NCI-H1417 (cell line): ENCODE measurements around the gene HECTD4.
A peak's percentile ranks its signal among the peaks of the same experiment; 100 is the strongest.
"Not testable (repeated sequence)": the region's sequence is repeated elsewhere in the genome, so short reads cannot be mapped to it uniquely, and the experiment has no call there.

Experiments
- DNase-seq, 3 experiments: peaks; one replicate each; lab custom pipeline; 2025; lab: John Stamatoyannopoulos, UW

HECTD4 gene

GRCh38 chr12:112161711-112162110 is 220.5 kb downstream of the HECTD4 start:
- no peak for DNase-seq

GRCh38 chr12:112160611-112161010 is 221.6 kb downstream of the HECTD4 start:
- DNase-seq: no peak

GRCh38 chr12:112159146-112159541 is 223.1 kb downstream of the HECTD4 start:
- DNase-seq: no peak

- not testable (repeated sequence) for DNase-seq
Measured at GRCh38 chr12:112158461-112159145, 223.6 kb downstream of the HECTD4 start.

- no peak for DNase-seq
Measured at GRCh38 chr12:112153893-112154219, 228.4 kb downstream of the HECTD4 start.

- DNase-seq: no peak
Measured at GRCh38 chr12:112153181-112153892, 228.9 kb downstream of the HECTD4 start.

GRCh38 chr12:112151766-112152541 is 230.3 kb downstream of the HECTD4 start:
- DNase-seq: no peak

GRCh38 chr12:112149596-112149995 is 232.6 kb downstream of the HECTD4 start:
- DNase-seq: no peak

GRCh38 chr12:112148031-112148513 is 234.2 kb downstream of the HECTD4 start:
- DNase-seq: peak in 1 of 3 experiments; percentile 29

GRCh38 chr12:112146123-112146522 is 236.1 kb downstream of the HECTD4 start:
- DNase-seq: no peak

- no peak for DNase-seq
Measured at GRCh38 chr12:112140728-112141127, 241.5 kb downstream of the HECTD4 start.

- no peak for DNase-seq
Measured at GRCh38 chr12:112134731-112135130, 247.5 kb downstream of the HECTD4 start.

- no peak for DNase-seq
Measured at GRCh38 chr12:112133418-112133817, 248.8 kb downstream of the HECTD4 start.

- no peak for DNase-seq
Measured at GRCh38 chr12:112131686-112132085, 250.5 kb downstream of the HECTD4 start.

GRCh38 chr12:112130441-112130998 is 251.7 kb downstream of the HECTD4 start:
- no peak for DNase-seq

GRCh38 chr12:112126911-112127310 is 255.3 kb downstream of the HECTD4 start:
- DNase-seq: no peak

GRCh38 chr12:112126000-112126438 is 256.2 kb downstream of the HECTD4 start:
- DNase-seq: no peak

- peak; percentile 99 for DNase-seq
Measured at GRCh38 chr12:112125250-112125999, 256.8 kb downstream of the HECTD4 start, which contains the start of gene TRAFD1. Gene TRAFD1, plus strand, starts transcription at chr12:112125560. Its CDS starts 4,963 bp downstream, at chr12:112130523.

- no peak for DNase-seq
Measured at GRCh38 chr12:112124918-112125249, 257.3 kb downstream of the HECTD4 start.

- peak in 1 of 3 experiments; percentile 17 for DNase-seq
Measured at GRCh38 chr12:112122823-112123690, 259.2 kb downstream of the HECTD4 start.
